Lung (tissue), 12 donors: Measurements from ENCODE around the gene PEX11G. TPM values are rescaled to one million over a fixed set of nuclear protein-coding genes. Genes with fewer than 3 reads are reported as not detected.

Source experiments
- ATAC-seq: fragments of 200-7000 bp; cut with Tn5 transposase; one replicate; pipeline ENCODE4 v1.9.1; 2020; ENCODE audit warnings: moderate number of reproducible peaks; ENCODE audit not compliant: insufficient read depth, low FRiP score
- DNase-seq, 3 donors: peaks; one replicate each; pipeline ENCODE4 v3.0.0-alpha.2; 2013 to 2017
- H3K27ac ChIP-seq, 2 donors: one replicate each; pipeline ENCODE4 v1.5.1; 2013; ENCODE audit warnings: mild to moderate bottlenecking in 2 of 2, moderate library complexity in 2 of 2, control low read depth in 1 of 2, inconsistent platforms in 1 of 2, low read depth in 1 of 2, low read length in 1 of 2
- H3K27me3 ChIP-seq, 3 donors: one replicate each; pipeline ENCODE4 v1.5.1; 2013; ENCODE audit warnings: low read length in 2 of 3; ENCODE audit not compliant: control insufficient read depth in 3 of 3, insufficient read depth in 3 of 3
- H3K36me3 ChIP-seq, 4 donors: one replicate each; pipeline ENCODE4 v1.5.1; 2013; ENCODE audit warnings: low read length in 4 of 4, mild to moderate bottlenecking in 1 of 4, moderate library complexity in 1 of 4; ENCODE audit not compliant: control insufficient read depth in 4 of 4, insufficient read depth in 4 of 4
- H3K4me1 ChIP-seq, 5 donors: one replicate each; pipeline ENCODE4 v1.5.1; 2013; ENCODE audit warnings: low read length in 5 of 5, mild to moderate bottlenecking in 2 of 5, moderate library complexity in 1 of 5; ENCODE audit not compliant: control insufficient read depth in 5 of 5, insufficient read depth in 5 of 5
- H3K4me3 ChIP-seq: one replicate; pipeline ENCODE4 v1.5.1; 2013; ENCODE audit warnings: mild to moderate bottlenecking, control low read depth, moderate library complexity
- H3K9ac ChIP-seq, 2 donors: one replicate each; pipeline ENCODE4 v1.5.1; 2013; ENCODE audit warnings: low read length in 2 of 2, control low read depth in 1 of 2; ENCODE audit not compliant: insufficient read depth in 1 of 2
- H3K9me3 ChIP-seq, 4 donors: one replicate each; pipeline ENCODE4 v1.5.1; 2013; ENCODE audit warnings: low read length in 3 of 4, mild to moderate bottlenecking in 1 of 4, moderate library complexity in 1 of 4; ENCODE audit not compliant: control insufficient read depth in 4 of 4, insufficient read depth in 3 of 4
- WGBS, 2 donors: extraction: QIAGEN DNeasy Blood & Tissue Kit; methylation state at CpG; one replicate each; pipeline ENCODE4 v1.1.7; 2013; 5-methylcytosine and 5-hydroxymethylcytosine counted together
- polyA plus RNA-seq, 2 donors: library from polyadenylated mRNA; stranded (reverse); fragments of 200-250 nt; gene quantifications; one replicate each; pipeline ENCODE4 v1.2.1, GENCODE V29; 2013
- total RNA-seq, 2 donors: library from RNA; depleted of rRNA in 1 of 2; stranded (reverse); fragments of >200 nt in 1 of 2; gene quantifications; one replicate each; pipeline ENCODE4 v1.2.1, GENCODE V29; 2014 to 2021
- TF ChIP-seq, protein P1 (sequence below): IDR thresholded peaks from 2 replicates; pipeline ENCODE4 v1.5.1; 2012; ENCODE audit warnings: mild to moderate bottlenecking; ENCODE audit errors: control extremely low read depth, extremely low read depth
- donor health status: control.
- donor health status: control.
- donor health status: Bipolar disorder and iron deficiency.
- donor health status: healthy.
- donor health status: DM: yes; HTN: yes; CAD: no.

PEX11G gene
- total and polyA plus RNA-seq, 4 donors, result 4.1 to 11.1 (median 7.5) TPM

DNA sequence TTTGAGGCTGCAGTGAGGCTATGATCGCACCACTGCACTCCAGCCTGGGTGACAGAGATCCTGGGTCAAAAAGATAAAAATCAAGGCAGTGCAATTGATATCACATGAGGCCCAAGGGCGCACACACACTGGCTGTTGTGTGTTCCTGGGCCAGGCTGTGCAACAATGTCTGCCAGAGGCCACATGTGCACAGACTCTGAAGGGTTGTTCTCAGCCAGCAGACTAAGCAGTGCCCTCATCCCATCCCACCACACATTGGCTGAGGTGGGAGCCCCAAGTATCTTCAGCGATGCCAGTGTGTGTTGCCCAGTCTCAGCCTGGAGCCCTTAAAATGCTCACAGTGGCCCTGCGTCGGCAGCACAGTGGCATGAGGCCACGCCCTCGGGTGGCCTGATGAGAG is 12.6 kb downstream of the PEX11G start:
- TF ChIP-seq, protein P1, sequence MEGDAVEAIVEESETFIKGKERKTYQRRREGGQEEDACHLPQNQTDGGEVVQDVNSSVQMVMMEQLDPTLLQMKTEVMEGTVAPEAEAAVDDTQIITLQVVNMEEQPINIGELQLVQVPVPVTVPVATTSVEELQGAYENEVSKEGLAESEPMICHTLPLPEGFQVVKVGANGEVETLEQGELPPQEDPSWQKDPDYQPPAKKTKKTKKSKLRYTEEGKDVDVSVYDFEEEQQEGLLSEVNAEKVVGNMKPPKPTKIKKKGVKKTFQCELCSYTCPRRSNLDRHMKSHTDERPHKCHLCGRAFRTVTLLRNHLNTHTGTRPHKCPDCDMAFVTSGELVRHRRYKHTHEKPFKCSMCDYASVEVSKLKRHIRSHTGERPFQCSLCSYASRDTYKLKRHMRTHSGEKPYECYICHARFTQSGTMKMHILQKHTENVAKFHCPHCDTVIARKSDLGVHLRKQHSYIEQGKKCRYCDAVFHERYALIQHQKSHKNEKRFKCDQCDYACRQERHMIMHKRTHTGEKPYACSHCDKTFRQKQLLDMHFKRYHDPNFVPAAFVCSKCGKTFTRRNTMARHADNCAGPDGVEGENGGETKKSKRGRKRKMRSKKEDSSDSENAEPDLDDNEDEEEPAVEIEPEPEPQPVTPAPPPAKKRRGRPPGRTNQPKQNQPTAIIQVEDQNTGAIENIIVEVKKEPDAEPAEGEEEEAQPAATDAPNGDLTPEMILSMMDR, result no peak
- Histone ChIP-seq H3K27me3 (no peaks in the 10 kb centered on the region), H3K27ac (no peak overlapping the region), H3K36me3 (peaks cover 0 to 11% (median 0%) of the 10 kb centered on the region in 4 donors), H3K4me1 (peaks cover 0 to 6% (median 0%) of the 10 kb centered on the region in 5 donors), H3K9ac (no peak overlapping the region), H3K9me3 (no peaks in the 10 kb centered on the region), H3K4me3 (no peak overlapping the region)
- ATAC-seq, result no peak
- 81% methylated on average over 7 of the region's 7 CpGs for WGBS, 2 donors
- DNase-seq, result no peak

DNA sequence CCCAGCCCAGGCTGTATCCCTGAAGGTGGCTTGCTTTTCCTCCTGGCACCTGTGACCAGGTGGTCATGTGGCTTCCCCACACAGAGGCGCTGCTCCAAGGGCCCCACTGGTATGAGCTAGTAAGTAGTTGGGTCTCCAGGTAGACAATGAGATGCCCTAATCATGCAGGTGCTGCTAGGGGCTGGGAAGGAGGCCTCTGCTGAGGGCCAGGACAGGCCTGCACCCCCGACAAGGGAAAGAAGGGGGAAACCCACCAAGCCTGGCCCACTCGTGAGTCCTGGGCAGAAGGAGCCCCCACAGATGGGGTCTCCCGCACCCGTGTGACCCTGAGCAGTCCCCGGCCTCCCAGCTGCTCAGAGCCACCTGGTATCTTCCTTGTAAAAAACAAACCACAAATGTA is 13.2 kb downstream of the PEX11G start:
- no peak overlapping the region for H3K9ac ChIP-seq
- no peak for ATAC-seq
- no peaks in the 10 kb centered on the region for H3K27me3 ChIP-seq
- no peak overlapping the region for H3K4me3 ChIP-seq
- WGBS, 2 donors, result 94 to 97% methylated on average over 5 to 6 of the region's 6 CpGs
- H3K4me1 ChIP-seq, result peaks cover 0 to 6% (median 0%) of the 10 kb centered on the region in 5 donors
- TF ChIP-seq, protein P1, result no peak
- no peaks in the 10 kb centered on the region for H3K9me3 ChIP-seq
- DNase-seq, result no peak
- H3K27ac ChIP-seq, result no peak overlapping the region
- peaks cover 0 to 17% (median under 1%) of the 10 kb centered on the region in 4 donors for H3K36me3 ChIP-seq

DNA sequence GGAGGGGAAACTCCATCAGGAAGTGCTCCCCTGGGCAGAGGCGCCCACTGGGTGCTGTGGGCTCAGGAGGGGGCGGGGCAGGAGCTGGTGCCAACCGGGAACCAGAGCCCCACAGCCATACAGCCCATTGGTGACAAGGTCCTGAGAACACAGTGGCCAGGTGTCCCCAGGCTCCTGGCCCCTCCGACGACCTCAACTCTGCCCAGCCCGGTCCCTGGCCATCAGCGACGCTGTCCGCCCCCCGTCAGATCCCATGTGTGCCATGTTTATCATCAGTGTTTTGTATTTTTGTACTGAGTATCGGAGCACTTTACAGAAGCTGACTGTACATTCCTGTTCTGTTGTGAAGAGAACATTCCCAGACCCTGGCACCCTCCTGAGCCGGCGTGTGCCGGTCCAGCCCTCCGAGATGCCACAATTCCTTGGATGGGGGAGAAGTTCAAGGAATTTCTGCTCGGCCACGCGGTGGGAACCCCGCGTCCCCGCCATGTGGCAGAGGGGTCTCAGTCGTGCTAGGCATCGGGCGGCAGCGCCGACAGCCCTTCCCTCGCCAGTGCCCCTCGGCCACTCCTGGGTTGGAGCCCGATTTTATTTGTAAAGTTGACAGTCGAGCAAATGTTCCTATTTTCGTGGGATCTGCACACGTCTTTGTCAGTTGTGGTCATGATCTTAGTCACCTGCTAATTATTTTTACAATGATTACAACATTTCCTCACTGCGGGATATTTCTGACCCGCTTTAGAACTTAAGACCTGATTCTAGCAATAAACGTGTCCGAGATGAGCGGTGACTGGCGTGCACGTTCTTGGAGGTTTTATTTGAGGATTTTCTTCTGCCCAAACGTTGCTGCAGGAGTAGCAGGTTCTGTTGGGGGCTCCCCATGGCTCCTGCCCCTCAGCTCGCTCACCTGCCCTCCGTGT is 16.9 kb downstream of the PEX11G start:
- no peak overlapping the region for H3K27ac ChIP-seq
- no peak overlapping the region for H3K4me3 ChIP-seq
- no peaks in the 10 kb centered on the region for H3K27me3 ChIP-seq
- DNase-seq (no peak), ATAC-seq (no peak)
- TF ChIP-seq, protein P1, result no peak
- H3K36me3 ChIP-seq, result peaks cover 2 to 49% (median 3%) of the 10 kb centered on the region in 4 donors
- H3K9ac ChIP-seq, result no peak overlapping the region
- H3K9me3 ChIP-seq, result no peaks in the 10 kb centered on the region
- 84 to 85% methylated on average over 42 of the region's 42 CpGs for WGBS, 2 donors
- peaks cover 0 to 5% (median 0%) of the 10 kb centered on the region in 5 donors for H3K4me1 ChIP-seq
